GM23248 (cell line): ENCODE data around the gene PARS2.

Source experiments
- EZH2 ChIP-seq: fragments of 200-600 bp; sonication (generic); IDR thresholded peaks from 2 replicates; pipeline ENCODE4 v1.6.1; 2018; ENCODE audit warnings: antibody characterized with exemption, mild to moderate bottlenecking; ENCODE audit not compliant: insufficient read depth, poor library complexity, severe bottlenecking
- EZH2phosphoT487 ChIP-seq: fragments of 200-600 bp; sonication (generic); IDR thresholded peaks from 2 replicates; pipeline ENCODE4 v1.6.1; 2018; ENCODE audit warnings: antibody characterized with exemption, moderate library complexity, mild to moderate bottlenecking, low read depth; ENCODE audit not compliant: insufficient read depth

DNA sequence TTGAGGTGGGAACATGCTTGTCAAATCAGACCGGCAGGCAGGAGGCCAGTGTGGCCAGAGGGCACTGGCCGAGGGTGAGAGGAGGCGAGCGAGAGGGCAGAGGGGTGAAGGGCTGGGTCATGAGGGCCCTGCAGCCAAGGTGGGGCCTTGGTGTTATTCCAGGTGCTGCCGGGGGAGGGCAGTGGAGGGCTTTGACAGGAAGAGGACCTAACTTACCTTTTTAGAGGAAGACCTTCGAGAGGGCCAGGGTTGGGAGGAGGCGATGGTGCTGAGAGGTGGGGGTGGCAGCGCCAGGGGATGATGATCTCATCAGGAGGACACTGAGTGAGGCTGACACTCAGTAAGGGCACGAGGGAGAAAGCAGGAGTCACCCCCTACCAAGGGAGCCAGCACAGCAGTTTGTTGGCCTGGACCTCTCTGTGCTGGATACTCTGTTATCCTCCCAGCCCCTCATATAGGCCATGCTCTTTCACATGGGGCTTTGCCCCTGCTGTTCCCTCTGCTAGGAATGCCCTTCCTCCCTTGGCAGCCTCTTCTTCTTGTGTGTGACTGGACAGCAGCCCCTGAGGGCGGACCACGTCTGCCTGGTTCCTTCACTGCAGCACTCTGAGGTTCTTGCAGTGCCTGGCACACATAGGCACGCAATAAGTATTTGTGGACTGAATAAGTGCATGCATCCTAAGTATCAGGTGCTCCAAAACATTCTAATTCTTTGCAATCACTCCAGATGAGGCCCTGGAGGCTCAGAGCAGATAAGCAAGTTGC, 44.3 kb upstream of the PARS2 start:
- TF ChIP-seq EZH2phosphoT487 (no peak), EZH2 (no peak)
